ENCODE results near the gene C6orf136.

DNA sequence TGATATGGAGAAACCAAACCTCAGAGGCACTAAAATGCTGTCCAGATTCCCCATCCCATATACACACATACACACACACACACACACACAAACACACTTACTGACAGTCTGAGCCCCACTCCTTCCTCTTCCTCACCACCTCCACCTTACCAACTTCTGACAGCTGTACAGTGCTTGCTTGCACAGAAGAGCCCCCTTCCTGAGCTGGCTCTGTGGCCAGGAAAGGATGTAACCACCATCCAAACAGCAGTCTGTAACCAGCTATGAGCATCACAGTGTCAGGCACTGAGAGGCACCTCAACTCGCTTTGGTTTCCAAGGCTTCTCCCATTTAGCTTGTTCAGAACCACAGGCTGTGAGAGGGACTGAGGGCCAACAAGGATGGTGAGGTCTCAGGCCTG, 5.9 kb upstream of the C6orf136 start:
- TF ChIP-seq, protein P1, sequence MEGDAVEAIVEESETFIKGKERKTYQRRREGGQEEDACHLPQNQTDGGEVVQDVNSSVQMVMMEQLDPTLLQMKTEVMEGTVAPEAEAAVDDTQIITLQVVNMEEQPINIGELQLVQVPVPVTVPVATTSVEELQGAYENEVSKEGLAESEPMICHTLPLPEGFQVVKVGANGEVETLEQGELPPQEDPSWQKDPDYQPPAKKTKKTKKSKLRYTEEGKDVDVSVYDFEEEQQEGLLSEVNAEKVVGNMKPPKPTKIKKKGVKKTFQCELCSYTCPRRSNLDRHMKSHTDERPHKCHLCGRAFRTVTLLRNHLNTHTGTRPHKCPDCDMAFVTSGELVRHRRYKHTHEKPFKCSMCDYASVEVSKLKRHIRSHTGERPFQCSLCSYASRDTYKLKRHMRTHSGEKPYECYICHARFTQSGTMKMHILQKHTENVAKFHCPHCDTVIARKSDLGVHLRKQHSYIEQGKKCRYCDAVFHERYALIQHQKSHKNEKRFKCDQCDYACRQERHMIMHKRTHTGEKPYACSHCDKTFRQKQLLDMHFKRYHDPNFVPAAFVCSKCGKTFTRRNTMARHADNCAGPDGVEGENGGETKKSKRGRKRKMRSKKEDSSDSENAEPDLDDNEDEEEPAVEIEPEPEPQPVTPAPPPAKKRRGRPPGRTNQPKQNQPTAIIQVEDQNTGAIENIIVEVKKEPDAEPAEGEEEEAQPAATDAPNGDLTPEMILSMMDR (IDR thresholded peaks at IDR 0.05) = no peak
- TF ChIP-seq POLR2A (IDR thresholded peaks at IDR 0.05) = no peak

Measured in Peyer's patch (tissue), 4 donors.